Suprapubic skin (tissue), 3 donors: ENCODE measurements around the gene PRTFDC1.

ENCODE experiments used
- EP300 ChIP-seq: sonication (generic); formaldehyde crosslinking; IDR thresholded peaks from one replicate; pipeline ENCODE4 v1.6.1; 2017; ENCODE audit warnings: antibody characterized with exemption
- POLR2A ChIP-seq, 2 donors: fragments of 450-650 bp; IDR thresholded peaks; one replicate each; pipeline ENCODE4 v1.6.1; 2017; ENCODE audit warnings: antibody characterized with exemption in 2 of 2, mild to moderate bottlenecking in 2 of 2, moderate library complexity in 2 of 2
- TF ChIP-seq, protein P1 (sequence below), 2 donors: fragments of 200-600 bp in 1 of 2; fragments of 450-650 bp in 1 of 2; sonication (generic) in 1 of 2; IDR thresholded peaks; one replicate each; pipeline ENCODE4 v1.5.1; 2016 to 2019; ENCODE audit warnings: antibody characterized with exemption in 2 of 2, mild to moderate bottlenecking in 1 of 2, moderate library complexity in 1 of 2

DNA sequence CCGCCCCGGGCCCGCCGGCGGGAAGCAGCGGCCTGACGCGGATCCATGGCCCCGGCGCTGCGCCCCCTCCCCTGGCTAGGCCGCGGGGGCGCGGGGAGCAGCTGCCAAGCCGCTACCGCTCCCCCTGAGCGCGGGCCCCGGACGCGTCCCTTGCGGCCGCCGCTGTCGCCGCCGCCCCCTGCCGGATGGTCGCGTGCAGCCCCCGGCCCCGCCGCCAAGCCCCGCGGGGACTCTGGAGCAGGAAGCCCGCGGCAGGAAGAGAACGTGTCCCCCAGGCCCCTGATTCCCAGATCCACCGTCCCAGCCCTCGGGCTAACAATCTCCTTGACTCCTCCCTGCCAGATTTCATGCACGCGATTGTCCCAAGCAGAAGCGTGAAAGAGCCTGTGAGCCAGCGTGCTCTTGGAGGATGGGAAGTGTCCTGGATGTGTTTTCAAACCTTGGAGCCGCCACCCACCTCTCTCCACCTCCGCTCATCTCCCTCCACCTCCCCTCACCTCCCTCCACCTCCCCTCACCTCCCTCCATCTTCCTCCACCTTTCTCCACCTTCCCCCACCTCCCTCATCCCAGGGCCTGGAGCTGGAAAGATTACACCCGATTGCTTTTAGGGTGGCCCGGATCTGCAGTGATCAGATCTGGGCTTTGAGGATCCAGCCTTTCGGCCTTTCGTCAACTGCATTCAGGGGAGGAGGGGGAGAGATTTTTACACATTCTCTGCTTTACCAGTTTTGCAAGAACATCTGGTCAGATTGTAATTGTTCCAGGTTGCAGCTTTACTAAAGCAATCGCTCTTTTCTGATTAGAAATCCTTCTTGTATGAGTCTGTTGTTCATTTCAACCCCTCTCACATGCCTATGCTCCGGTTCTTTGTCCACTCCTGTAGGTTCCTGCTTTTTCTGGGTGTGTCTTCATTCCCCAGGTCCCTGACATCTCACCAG is 570 bp upstream of the PRTFDC1 start:
- TF ChIP-seq POLR2A (IDR thresholded peaks at IDR 0.05) (no peak), EP300 (no peak)
- TF ChIP-seq, protein P1, sequence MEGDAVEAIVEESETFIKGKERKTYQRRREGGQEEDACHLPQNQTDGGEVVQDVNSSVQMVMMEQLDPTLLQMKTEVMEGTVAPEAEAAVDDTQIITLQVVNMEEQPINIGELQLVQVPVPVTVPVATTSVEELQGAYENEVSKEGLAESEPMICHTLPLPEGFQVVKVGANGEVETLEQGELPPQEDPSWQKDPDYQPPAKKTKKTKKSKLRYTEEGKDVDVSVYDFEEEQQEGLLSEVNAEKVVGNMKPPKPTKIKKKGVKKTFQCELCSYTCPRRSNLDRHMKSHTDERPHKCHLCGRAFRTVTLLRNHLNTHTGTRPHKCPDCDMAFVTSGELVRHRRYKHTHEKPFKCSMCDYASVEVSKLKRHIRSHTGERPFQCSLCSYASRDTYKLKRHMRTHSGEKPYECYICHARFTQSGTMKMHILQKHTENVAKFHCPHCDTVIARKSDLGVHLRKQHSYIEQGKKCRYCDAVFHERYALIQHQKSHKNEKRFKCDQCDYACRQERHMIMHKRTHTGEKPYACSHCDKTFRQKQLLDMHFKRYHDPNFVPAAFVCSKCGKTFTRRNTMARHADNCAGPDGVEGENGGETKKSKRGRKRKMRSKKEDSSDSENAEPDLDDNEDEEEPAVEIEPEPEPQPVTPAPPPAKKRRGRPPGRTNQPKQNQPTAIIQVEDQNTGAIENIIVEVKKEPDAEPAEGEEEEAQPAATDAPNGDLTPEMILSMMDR (IDR thresholded peaks at IDR 0.05) = no peak
